22Rv1 (cell line): ENCODE measurements around the gene SLC35E1.

Experiments
- ZFX ChIP-seq: fragments of 450-650 bp; IDR thresholded peaks from 2 replicates; pipeline ENCODE4 v1.6.1; 2017; ENCODE audit warnings: antibody characterized with exemption, borderline replicate concordance
- TF ChIP-seq, protein P1 (sequence below): fragments of 450-650 bp; IDR thresholded peaks from 2 replicates; pipeline ENCODE4 v1.5.1; 2017; ENCODE audit warnings: mild to moderate bottlenecking

DNA sequence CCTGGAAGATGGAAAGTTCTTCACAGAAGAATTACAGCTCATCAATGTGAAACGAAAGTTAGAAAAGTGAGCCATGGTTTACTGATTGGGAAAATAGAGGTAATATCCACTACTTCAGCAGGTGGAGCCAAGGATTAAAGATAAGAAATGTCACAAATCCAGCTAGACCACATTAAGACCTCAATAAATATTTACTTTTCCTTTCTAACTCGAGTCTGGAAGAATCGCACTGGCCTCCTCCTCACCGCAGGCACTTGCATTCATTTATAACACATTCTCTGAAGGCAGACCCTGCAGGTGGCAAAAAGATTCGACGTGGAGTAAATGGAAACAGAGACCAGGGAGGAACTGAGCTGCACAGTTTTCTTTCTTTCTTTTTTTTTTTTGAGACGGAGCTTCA is 7.4 kb downstream of the SLC35E1 start:
- TF ChIP-seq, protein P1, sequence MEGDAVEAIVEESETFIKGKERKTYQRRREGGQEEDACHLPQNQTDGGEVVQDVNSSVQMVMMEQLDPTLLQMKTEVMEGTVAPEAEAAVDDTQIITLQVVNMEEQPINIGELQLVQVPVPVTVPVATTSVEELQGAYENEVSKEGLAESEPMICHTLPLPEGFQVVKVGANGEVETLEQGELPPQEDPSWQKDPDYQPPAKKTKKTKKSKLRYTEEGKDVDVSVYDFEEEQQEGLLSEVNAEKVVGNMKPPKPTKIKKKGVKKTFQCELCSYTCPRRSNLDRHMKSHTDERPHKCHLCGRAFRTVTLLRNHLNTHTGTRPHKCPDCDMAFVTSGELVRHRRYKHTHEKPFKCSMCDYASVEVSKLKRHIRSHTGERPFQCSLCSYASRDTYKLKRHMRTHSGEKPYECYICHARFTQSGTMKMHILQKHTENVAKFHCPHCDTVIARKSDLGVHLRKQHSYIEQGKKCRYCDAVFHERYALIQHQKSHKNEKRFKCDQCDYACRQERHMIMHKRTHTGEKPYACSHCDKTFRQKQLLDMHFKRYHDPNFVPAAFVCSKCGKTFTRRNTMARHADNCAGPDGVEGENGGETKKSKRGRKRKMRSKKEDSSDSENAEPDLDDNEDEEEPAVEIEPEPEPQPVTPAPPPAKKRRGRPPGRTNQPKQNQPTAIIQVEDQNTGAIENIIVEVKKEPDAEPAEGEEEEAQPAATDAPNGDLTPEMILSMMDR: peak; percentile 11; the same call in 1 of the 2 replicates
- no peak for TF ChIP-seq ZFX
